ENCODE results near the gene NTRK1.

The NTRK1 gene

GRCh38 chr1:156905651-156906050 is 45.0 kb downstream of the NTRK1 start:
- Histone ChIP-seq H3K27me3 (no peaks in the 10 kb centered on the region), H3K9ac (no peak overlapping the region), H3K9me3 (peaks cover 9% of the 10 kb centered on the region), H3K4me1 (peaks cover 19% of the 10 kb centered on the region), H3K27ac (no peak overlapping the region), H4K20me1 (no peaks in the 10 kb centered on the region), H3K36me3 (no peaks in the 10 kb centered on the region), H3K4me2 (no peak overlapping the region), H3K4me3 (no peak overlapping the region)
- no peak for TF ChIP-seq Cebpa-rat (IDR thresholded peaks at IDR 0.05)

GRCh38 chr1:156906206-156906906 is 45.7 kb downstream of the NTRK1 start:
- Histone ChIP-seq H3K9ac (no peak overlapping the region), H3K36me3 (no peaks in the 10 kb centered on the region), H3K4me3 (no peak overlapping the region), H3K4me2 (no peak overlapping the region; the same call in 1 of the 2 replicates), H4K20me1 (no peaks in the 10 kb centered on the region), H3K27me3 (no peaks in the 10 kb centered on the region), H3K4me1 (peaks cover 19% of the 10 kb centered on the region), H3K9me3 (peaks cover 9% of the 10 kb centered on the region), H3K27ac (no peak overlapping the region)
- TF ChIP-seq Cebpa-rat (IDR thresholded peaks at IDR 0.05), result no peak

GRCh38 chr1:156908541-156908940 is 47.9 kb downstream of the NTRK1 start:
- no peak overlapping the region for H3K27ac ChIP-seq
- H4K20me1 ChIP-seq, result no peaks in the 10 kb centered on the region
- peaks cover 9% of the 10 kb centered on the region for H3K9me3 ChIP-seq
- H3K4me3 ChIP-seq, result no peak overlapping the region
- H3K9ac ChIP-seq, result no peak overlapping the region
- H3K4me2 ChIP-seq, result no peak overlapping the region
- H3K36me3 ChIP-seq, result no peaks in the 10 kb centered on the region
- H3K4me1 ChIP-seq, result peaks cover 21% of the 10 kb centered on the region
- TF ChIP-seq Cebpa-rat (IDR thresholded peaks at IDR 0.05), result no peak
- no peaks in the 10 kb centered on the region for H3K27me3 ChIP-seq

GRCh38 chr1:156908955-156909354 is 48.3 kb downstream of the NTRK1 start:
- H3K9ac ChIP-seq, result no peak overlapping the region
- H3K27me3 ChIP-seq, result no peaks in the 10 kb centered on the region
- no peak for TF ChIP-seq Cebpa-rat (IDR thresholded peaks at IDR 0.05)
- H3K27ac ChIP-seq, result no peak overlapping the region
- H3K4me2 ChIP-seq, result no peak overlapping the region
- no peak overlapping the region for H3K4me3 ChIP-seq
- H3K9me3 ChIP-seq, result peaks cover 9% of the 10 kb centered on the region
- H4K20me1 ChIP-seq, result no peaks in the 10 kb centered on the region
- H3K4me1 ChIP-seq, result peaks cover 21% of the 10 kb centered on the region
- H3K36me3 ChIP-seq, result no peaks in the 10 kb centered on the region

- Histone ChIP-seq H3K27me3 (no peaks in the 10 kb centered on the region), H3K4me3 (no peak overlapping the region), H3K4me1 (peaks cover 21% of the 10 kb centered on the region), H3K36me3 (no peaks in the 10 kb centered on the region), H4K20me1 (no peaks in the 10 kb centered on the region), H3K4me2 (no peak overlapping the region), H3K9me3 (peaks cover 9% of the 10 kb centered on the region), H3K9ac (no peak overlapping the region), H3K27ac (no peak overlapping the region)
- no peak for TF ChIP-seq Cebpa-rat (IDR thresholded peaks at IDR 0.05)
Measured at GRCh38 chr1:156909671-156910070, 49.0 kb downstream of the NTRK1 start.

- Histone ChIP-seq H3K36me3 (no peaks in the 10 kb centered on the region), H3K4me3 (no peak overlapping the region), H3K4me2 (no peak overlapping the region), H4K20me1 (no peaks in the 10 kb centered on the region), H3K9me3 (peaks cover 9% of the 10 kb centered on the region), H3K27ac (no peak overlapping the region), H3K9ac (no peak overlapping the region), H3K27me3 (no peaks in the 10 kb centered on the region), H3K4me1 (peaks cover 21% of the 10 kb centered on the region)
- no peak for TF ChIP-seq Cebpa-rat (IDR thresholded peaks at IDR 0.05)
Measured at GRCh38 chr1:156910309-156910782, 49.7 kb downstream of the NTRK1 start.

GRCh38 chr1:156911577-156912298 is 51.1 kb downstream of the NTRK1 start:
- H3K4me3 ChIP-seq, result no peak overlapping the region
- peaks cover under 1% of the 10 kb centered on the region; the same call in 1 of the 2 replicates for H3K9me3 ChIP-seq
- H3K27me3 ChIP-seq, result no peaks in the 10 kb centered on the region
- no peak overlapping the region for H3K27ac ChIP-seq
- H3K36me3 ChIP-seq, result no peaks in the 10 kb centered on the region
- no peak overlapping the region for H3K9ac ChIP-seq
- no peak for TF ChIP-seq Cebpa-rat (IDR thresholded peaks at IDR 0.05)
- H3K4me1 ChIP-seq, result peaks cover 21% of the 10 kb centered on the region
- H3K4me2 ChIP-seq, result peak overlapping the region; percentile 26
- H4K20me1 ChIP-seq, result no peaks in the 10 kb centered on the region

GRCh38 chr1:156912310-156912709 is 51.6 kb downstream of the NTRK1 start:
- TF ChIP-seq Cebpa-rat (IDR thresholded peaks at IDR 0.05), result no peak
- H3K4me2 ChIP-seq, result peak overlapping the region; percentile 26
- peaks cover under 1% of the 10 kb centered on the region; the same call in 1 of the 2 replicates for H3K9me3 ChIP-seq
- no peaks in the 10 kb centered on the region for H4K20me1 ChIP-seq
- no peak overlapping the region for H3K27ac ChIP-seq
- no peaks in the 10 kb centered on the region for H3K27me3 ChIP-seq
- H3K4me1 ChIP-seq, result peaks cover 17% of the 10 kb centered on the region
- H3K9ac ChIP-seq, result no peak overlapping the region
- H3K4me3 ChIP-seq, result no peak overlapping the region
- H3K36me3 ChIP-seq, result no peaks in the 10 kb centered on the region

GRCh38 chr1:156912861-156913808 is 52.5 kb downstream of the NTRK1 start:
- H3K4me1 ChIP-seq, result peaks cover 12% of the 10 kb centered on the region
- peaks cover under 1% of the 10 kb centered on the region; the same call in 1 of the 2 replicates for H3K27me3 ChIP-seq
- no peak overlapping the region for H3K4me3 ChIP-seq
- H3K36me3 ChIP-seq, result no peaks in the 10 kb centered on the region
- H3K9ac ChIP-seq, result no peak overlapping the region
- TF ChIP-seq Cebpa-rat (IDR thresholded peaks at IDR 0.05), result no peak
- H4K20me1 ChIP-seq, result no peaks in the 10 kb centered on the region
- peaks cover 8% of the 10 kb centered on the region for H3K9me3 ChIP-seq
- no peak overlapping the region for H3K27ac ChIP-seq
- no peak overlapping the region for H3K4me2 ChIP-seq

Measured in BLaER1 (cell line).